Esophagus muscularis mucosa (tissue), 3 donors: ENCODE measurements around the gene RPRD1B.

Experiments used
- CTCF ChIP-seq, 3 experiments: fragments of 200-600 bp in 2 of 3; fragments of 450-650 bp in 1 of 3; sonication (generic) in 2 of 3; IDR thresholded peaks; one replicate each; pipeline ENCODE4 v1.5.1; 2017 to 2019; ENCODE audit warnings: antibody characterized with exemption in 3 of 3, mild to moderate bottlenecking in 2 of 3, moderate library complexity in 1 of 3
- POLR2A ChIP-seq: fragments of 450-650 bp; IDR thresholded peaks from one replicate; pipeline ENCODE4 v1.6.1; 2017; ENCODE audit warnings: antibody characterized with exemption, moderate library complexity, mild to moderate bottlenecking, low read depth

GRCh38 chr20:38119446-38119845 lies 85.9 kb downstream of the RPRD1B start:
- no peak for TF ChIP-seq POLR2A
- TF ChIP-seq CTCF (IDR thresholded peaks at IDR 0.05), result no peak
